H1 (cell line): ENCODE measurements around the gene QSOX2. TPM values are rescaled to one million over a fixed set of nuclear protein-coding genes. Genes with fewer than 3 reads are reported as not detected.

Source experiments
- CTCF ChIA-PET: fragments of 300-600 bp; sonication (Branson Sonifier 250); formaldehyde crosslinking; loops from one replicate; lab custom pipeline; 2021; ENCODE audit not compliant: partially characterized antibody; lab: Charles Lee
- POLR2A ChIA-PET: fragments of 300-600 bp; sonication (Branson Sonifier 250); formaldehyde crosslinking; loops from one replicate; lab custom pipeline; 2021; ENCODE audit warnings: inconsistent platforms; ENCODE audit not compliant: partially characterized antibody; lab: Charles Lee
- DNase-seq, 2 experiments: peaks; one replicate each; pipeline versions ENCODE4 v3.0.0 to v3.0.0-alpha.2; 2010 to 2022; ENCODE audit warnings: low spot score in 2 of 2, low read depth in 1 of 2, mixed read lengths in 1 of 2
- FAIRE-seq: peaks from 2 replicates; lab custom pipeline; 2011; peaks lifted over from hg19 to GRCh38; lab: Jason Lieb, UNC
- H2AFZ ChIP-seq: 2 replicates; pipeline ENCODE4 v1.8.1; 2012; ENCODE audit warnings: low read length, inconsistent platforms
- H2AK5ac ChIP-seq: 2 replicates; pipeline ENCODE4 v1.6.1; 2013; ENCODE audit warnings: low read depth, low read length
- H2BK120ac ChIP-seq: replicated peaks from 2 replicates; pipeline ENCODE3; 2013; ENCODE audit warnings: low read depth, low read length, inconsistent platforms
- H2BK12ac ChIP-seq: 2 replicates; pipeline ENCODE4 v1.6.1; 2013; ENCODE audit warnings: low read depth, low read length
- H2BK15ac ChIP-seq: 2 replicates; pipeline ENCODE4 v1.6.1; 2013; ENCODE audit warnings: low read length
- H2BK20ac ChIP-seq: 2 replicates; pipeline ENCODE4 v1.6.1; 2013; ENCODE audit warnings: low read length
- H2BK5ac ChIP-seq: 2 replicates; pipeline ENCODE4 v1.6.1; 2013; ENCODE audit warnings: low read depth, low read length
- H3K14ac ChIP-seq: 2 replicates; pipeline ENCODE4 v1.6.1; 2013; ENCODE audit warnings: inconsistent platforms; ENCODE audit not compliant: insufficient read length
- H3K18ac ChIP-seq: 2 replicates; pipeline ENCODE4 v1.6.1; 2013; ENCODE audit warnings: low read length; ENCODE audit errors: extremely low read depth
- H3K23ac ChIP-seq: 2 replicates; pipeline ENCODE4 v1.6.1; 2013; ENCODE audit warnings: inconsistent platforms; ENCODE audit not compliant: insufficient read length
- H3K23me2 ChIP-seq: 2 replicates; pipeline ENCODE4 v1.6.1; 2013; ENCODE audit warnings: low read depth, low read length
- H3K27ac ChIP-seq: 2 replicates; pipeline ENCODE4 v1.6.1; 2011; ENCODE audit warnings: low read depth, low read length, inconsistent platforms
- H3K27me3 ChIP-seq, 4 experiments: replicated peaks in 1 of 4; 1 replicate in 1 of 4; 2 replicates in 3 of 4; pipeline versions ENCODE4 v1.6.1 to v1.8.1; 2011 to 2013; ENCODE audit warnings: low read length in 3 of 4, mild to moderate bottlenecking in 3 of 4, inconsistent platforms in 2 of 4, mixed read lengths in 2 of 4, moderate library complexity in 1 of 4; ENCODE audit not compliant: control insufficient read depth in 3 of 4, insufficient read depth in 3 of 4; ENCODE audit errors: extremely low read depth in 1 of 4
- H3K36me3 ChIP-seq, 4 experiments: 2 replicates each; pipeline versions ENCODE4 v1.6.1 to v1.8.1; 2011 to 2013; ENCODE audit warnings: mild to moderate bottlenecking in 4 of 4, low read length in 3 of 4, moderate library complexity in 2 of 4, control low read depth in 1 of 4, inconsistent platforms in 1 of 4; ENCODE audit not compliant: insufficient read depth in 4 of 4, control insufficient read depth in 2 of 4
- H3K4ac ChIP-seq: replicated peaks from 2 replicates; pipeline ENCODE3; 2013; ENCODE audit warnings: low read length, low read depth, mixed read lengths, inconsistent platforms; ENCODE audit not compliant: insufficient read length
- H3K4me1 ChIP-seq, 4 experiments: replicated peaks in 1 of 4; 1 replicate in 1 of 4; 2 replicates in 3 of 4; pipeline versions ENCODE4 v1.6.1 to v1.8.1; 2011 to 2013; ENCODE audit warnings: low read length in 3 of 4, inconsistent platforms in 2 of 4, mixed read lengths in 1 of 4; ENCODE audit not compliant: insufficient read depth in 4 of 4, control insufficient read depth in 3 of 4
- H3K4me2 ChIP-seq, 2 experiments: 2 replicates each; pipeline versions ENCODE4 v1.6.1 to v1.8.1; 2011 to 2013; ENCODE audit warnings: low read depth in 2 of 2, low read length in 2 of 2, control low read depth in 1 of 2, inconsistent platforms in 1 of 2, mild to moderate bottlenecking in 1 of 2; ENCODE audit not compliant: insufficient read depth in 1 of 2
- H3K4me3 ChIP-seq, 4 experiments: fragments of 200-600, 300-600 bp in 1 of 4; sonication (generic), shearing (Covaris generic), sonication (Bioruptor Twin) in 1 of 4; 2 replicates each; pipeline versions ENCODE4 v1.5.1 to v1.8.1; 2011 to 2016; ENCODE audit warnings: low read length in 4 of 4, low read depth in 3 of 4, control low read depth in 2 of 4, inconsistent platforms in 2 of 4, mild to moderate bottlenecking in 2 of 4, mixed read lengths in 1 of 4, moderate library complexity in 1 of 4; ENCODE audit not compliant: insufficient read depth in 2 of 4; ENCODE audit errors: extremely low read depth in 1 of 4
- H3K56ac ChIP-seq: replicated peaks from 2 replicates; pipeline ENCODE3; 2013; ENCODE audit warnings: low read depth, mild to moderate bottlenecking, mixed read lengths, low read length, inconsistent platforms; ENCODE audit not compliant: insufficient read length
- H3K79me1 ChIP-seq: 2 replicates; pipeline ENCODE4 v1.6.1; 2013; ENCODE audit warnings: low read depth, low read length, control low read depth
- H3K79me2 ChIP-seq, 2 experiments: 2 replicates each; pipeline versions ENCODE4 v1.6.1 to v1.8.1; 2012 to 2013; ENCODE audit warnings: low read length in 2 of 2, mild to moderate bottlenecking in 2 of 2, inconsistent platforms in 1 of 2; ENCODE audit not compliant: insufficient read depth in 2 of 2, control insufficient read depth in 1 of 2
- H3K9ac ChIP-seq, 4 experiments: replicated peaks in 1 of 4; 1 replicate in 1 of 4; 2 replicates in 3 of 4; pipeline versions ENCODE4 v1.6.1 to v1.8.1; 2011 to 2013; ENCODE audit warnings: low read depth in 3 of 4, low read length in 3 of 4, control low read depth in 2 of 4, mild to moderate bottlenecking in 2 of 4, moderate library complexity in 2 of 4, inconsistent platforms in 1 of 4; ENCODE audit errors: extremely low read depth in 1 of 4
- H3K9me3 ChIP-seq, 2 experiments: 2 replicates each; pipeline versions ENCODE4 v1.6.1 to v1.8.1; 2012 to 2013; ENCODE audit warnings: mild to moderate bottlenecking in 2 of 2, moderate library complexity in 2 of 2, control low read depth in 1 of 2, inconsistent platforms in 1 of 2, low read depth in 1 of 2, low read length in 1 of 2, mixed read lengths in 1 of 2; ENCODE audit not compliant: insufficient read depth in 2 of 2
- H4K20me1 ChIP-seq, 2 experiments: replicated peaks in 1 of 2; 2 replicates each; pipeline versions ENCODE3 to v1.8.1; 2011 to 2013; ENCODE audit warnings: inconsistent platforms in 2 of 2, low read length in 2 of 2, mild to moderate bottlenecking in 1 of 2; ENCODE audit not compliant: insufficient read depth in 2 of 2, control insufficient read depth in 1 of 2
- H4K5ac ChIP-seq: 2 replicates; pipeline ENCODE4 v1.6.1; 2013; ENCODE audit warnings: low read length, low read depth, mixed read lengths, inconsistent platforms; ENCODE audit not compliant: insufficient read length
- H4K8ac ChIP-seq: 2 replicates; pipeline ENCODE4 v1.8.0; 2013; ENCODE audit warnings: mild to moderate bottlenecking, moderate library complexity, low read length, inconsistent platforms; ENCODE audit not compliant: insufficient read depth; ENCODE audit errors: extremely low read depth
- H4K91ac ChIP-seq: replicated peaks from 2 replicates; pipeline ENCODE3; 2013; ENCODE audit warnings: low read length, mixed read lengths, inconsistent platforms; ENCODE audit not compliant: insufficient read length
- TEAD4 ChIP-seq: IDR thresholded peaks from 2 replicates; pipeline ENCODE4 v1.6.1; 2012; ENCODE audit warnings: low read depth, low read length, inconsistent platforms, mixed read lengths
- WGBS, 2 experiments: shearing (Covaris generic) in 1 of 2; methylation state at CpG; one replicate each; pipeline versions ENCODE4 v1.1.6 to v1.1.7; 2013 to 2015; ENCODE audit warnings: low lambda C conversion rate in 2 of 2, mixed read lengths in 2 of 2, inconsistent platforms in 1 of 2, low coverage in 1 of 2, missing lambda C conversion rate in 1 of 2; ENCODE audit not compliant: insufficient replicate concordance in 2 of 2, insufficient coverage in 1 of 2, insufficient read length in 1 of 2; ENCODE audit errors: extremely low coverage in 1 of 2, missing lambda C conversion rate in 1 of 2; 5-methylcytosine and 5-hydroxymethylcytosine counted together
- polyA plus RNA-seq, 7 experiments: library from polyadenylated mRNA; depleted of rRNA in 3 of 7; stranded (reverse) in 5 of 7; unstranded in 2 of 7; fragments of >200 nt in 5 of 7; fragments of 200-250 nt in 2 of 7; gene quantifications; 1 replicate in 5 of 7; 2 replicates in 1 of 7; 4 replicates in 1 of 7; pipeline versions ENCODE4 v1.2.1 to v1.2.3, GENCODE V29; 2011 to 2013; ENCODE audit warnings: missing spikeins in 2 of 7, mixed read lengths in 2 of 7
- total RNA-seq: library from RNA; stranded (reverse); fragmentation: NEBNext Ultra II Directional; extraction: Animal tissue kit (Norgen Biotek cat#: 25700); gene quantifications from 2 replicates; pipeline ENCODE4 v1.2.1, GENCODE V29; 2021

Gene QSOX2
- total and polyA plus RNA-seq, 2 of the 8 experiments (the other 6 are each of a cell fraction or from before 2014, with no cell fraction given) = 18.0 to 28.6 TPM

DNA sequence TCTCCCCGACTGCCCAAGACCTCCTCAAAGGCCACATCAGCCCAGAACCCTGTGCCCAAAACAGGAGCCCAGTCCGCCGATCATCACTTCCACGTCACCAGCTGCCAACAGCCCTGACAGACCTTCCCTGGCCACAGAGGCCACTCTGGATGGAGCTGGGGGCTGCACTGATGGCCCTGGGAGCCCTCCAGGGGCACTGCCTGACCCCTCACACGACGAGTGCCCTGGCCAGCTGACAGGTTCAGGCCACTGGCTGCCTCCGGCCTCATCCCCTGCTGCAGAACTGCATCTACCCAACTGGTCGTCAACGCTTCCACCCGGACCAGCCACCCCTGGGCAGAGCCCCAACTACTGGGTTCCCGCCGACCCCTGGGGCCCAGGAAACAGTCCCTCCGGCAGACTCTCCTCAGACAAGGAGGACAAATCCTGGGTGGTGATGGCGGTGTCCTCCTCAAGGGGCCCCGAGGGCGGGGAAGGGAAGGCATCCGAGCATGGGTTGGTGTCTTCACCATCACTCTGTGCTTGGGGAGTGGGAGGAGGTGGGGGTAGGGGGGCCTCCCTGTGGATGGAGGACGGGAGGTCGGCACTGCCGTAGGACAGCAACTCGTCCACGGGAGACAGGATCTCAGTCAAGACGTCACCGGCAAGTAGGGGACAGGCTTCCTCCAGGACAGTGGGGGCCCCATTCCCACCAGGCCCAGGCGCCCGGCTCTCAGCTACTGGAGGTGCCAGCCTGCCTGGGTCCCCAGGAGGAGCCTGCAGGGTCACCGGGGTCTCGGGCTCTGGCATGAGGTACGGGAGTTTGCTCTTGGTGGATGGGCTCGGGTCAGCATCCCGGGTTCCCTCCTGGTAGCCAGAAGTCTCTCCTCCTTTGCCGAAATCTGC lies 7.9 kb upstream of the QSOX2 start:
- Histone ChIP-seq H3K79me2 (no peaks in the 10 kb centered on the region), H4K8ac (no peak overlapping the region; the same call in 1 of the 2 replicates), H2AK5ac (no peak overlapping the region), H3K18ac (no peak overlapping the region), H4K5ac (no peak overlapping the region), H2AFZ (no peak overlapping the region), H3K36me3 (no peaks in the 10 kb centered on the region), H3K9me3 (no peaks in the 10 kb centered on the region), H3K4ac (no peak overlapping the region), H2BK120ac (no peak overlapping the region), H3K14ac (no peak overlapping the region), H3K23ac (no peak overlapping the region), H2BK5ac (no peak overlapping the region), H3K4me3 (no peak overlapping the region), H4K20me1 (no peaks in the 10 kb centered on the region), H2BK15ac (no peak overlapping the region), H3K23me2 (no peaks in the 10 kb centered on the region), H3K4me2 (no peak overlapping the region), H3K27me3 (no peaks in the 10 kb centered on the region), H2BK20ac (no peak overlapping the region), H4K91ac (no peak overlapping the region), H3K4me1 (no peaks in the 10 kb centered on the region; a peak in 2 of 7 replicates), H3K56ac (no peak overlapping the region), H3K79me1 (no peaks in the 10 kb centered on the region), H3K27ac (no peak overlapping the region), H2BK12ac (no peak overlapping the region), H3K9ac (no peak overlapping the region)
- FAIRE-seq (no peak), DNase-seq (no peak)
- WGBS, 2 experiments = 87% methylated on average over 30 of the region's 32 CpGs; no CpG with 5 or more reads in 1 of the 2 experiments
- ChIA-PET POLR2A (interaction anchor here (1.6 kb wide), 1 partner anchor 8 kb away, joined by 4 read pairs; no protein-coding TSS in a partner anchor), CTCF (interaction anchor here (0.7 to 2.0 kb wide), 9 partner anchors 12 to 113 kb away, joined by 3 to 10 read pairs (median 3); no protein-coding TSS in a partner anchor)
- TF ChIP-seq TEAD4 = no peak
